ENCODE measurements around the gene ITGAD. TPM values are rescaled to one million over a fixed set of nuclear protein-coding genes. Genes with fewer than 3 reads are reported as not detected.

ITGAD gene
- total and polyA plus RNA-seq, 4 donors = 0.04 to 3.6 (median 2.1) TPM

GRCh38 chr16:31400191-31400590, 7.1 kb downstream of the ITGAD start:
- Histone ChIP-seq H3K27ac (ENCODE audit: low read depth in 1 of 2, low read length in 2 of 2) (no peak overlapping the region), H3K27me3 (ENCODE audit: control insufficient read depth in 4 of 4, insufficient read depth in 4 of 4, low read length in 3 of 4) (no peaks in the 10 kb centered on the region), H3K4me1 (ENCODE audit: control insufficient read depth in 4 of 4, insufficient read depth in 4 of 4, low read length in 3 of 4) (no peaks in the 10 kb centered on the region), H3K36me3 (ENCODE audit: control insufficient read depth in 4 of 4, insufficient read depth in 3 of 4, low read depth in 1 of 4, low read length in 3 of 4) (no peaks in the 10 kb centered on the region), H3K4me3 (ENCODE audit: low read depth in 1 of 3, low read length in 3 of 3) (no peak overlapping the region), H3K9ac (ENCODE audit: low read depth in 1 of 2, low read length in 2 of 2) (no peak overlapping the region), H3K9me3 (ENCODE audit: control insufficient read depth in 4 of 4, low read length in 3 of 4) (peaks cover 0 to 3% (median 0%) of the 10 kb centered on the region in 4 donors)
- TF ChIP-seq SP1 (IDR thresholded peaks at IDR 0.05) (no peak), HNF4A (conservative IDR thresholded peaks at IDR 0.05) (no peak), TAF1 (conservative IDR thresholded peaks at IDR 0.05) (no peak), RXRA (IDR thresholded peaks at IDR 0.05) (no peak), EGR1 (IDR thresholded peaks at IDR 0.05; ENCODE audit: low read depth in 2 of 2) (no peak), MAX (IDR thresholded peaks at IDR 0.05) (no peak), YY1 (IDR thresholded peaks at IDR 0.05) (no peak), REST (IDR thresholded peaks at IDR 0.05) (no peak), ZBTB33 (IDR thresholded peaks at IDR 0.05) (no peak), ATF3 (IDR thresholded peaks at IDR 0.05) (no peak), NR2F2 (IDR thresholded peaks at IDR 0.05) (no peak), FOXA1 (IDR thresholded peaks at IDR 0.05) (no peak), GABPA (IDR thresholded peaks at IDR 0.05 in 1 of 2, conservative IDR thresholded peaks at IDR 0.05 in 1 of 2) (no peak), CTCF (IDR thresholded peaks at IDR 0.05; ENCODE audit: low read depth, low read length, missing input control) (no peak), JUND (IDR thresholded peaks at IDR 0.05) (no peak), FOXA2 (IDR thresholded peaks at IDR 0.05) (no peak), RAD21 (IDR thresholded peaks at IDR 0.05) (no peak), HNF4G (IDR thresholded peaks at IDR 0.05) (no peak)
- 86% methylated on average over 2 of the region's 2 CpGs for WGBS
- no peak for DNase-seq (ENCODE audit: low spot score)
